Osteoblast (primary cell): ENCODE measurements around the gene SLC25A25. TPM values are rescaled to one million over a fixed set of nuclear protein-coding genes. Genes with fewer than 3 reads are reported as not detected.
A peak's percentile ranks its signal among the peaks of the same experiment; 100 is the strongest.

Experiments used
- DNase-seq: peaks from one replicate; pipeline ENCODE4 v3.0.0; 2011; ENCODE audit warnings: low spot score, mixed read lengths; ENCODE audit not compliant: insufficient read length; ENCODE audit errors: missing footprints
- H2AFZ ChIP-seq: 2 replicates; pipeline ENCODE4 v1.6.0; 2011; ENCODE audit warnings: mild to moderate bottlenecking, low read length
- H3K27ac ChIP-seq: 2 replicates; pipeline ENCODE4 v1.5.1; 2011; ENCODE audit warnings: mild to moderate bottlenecking, low read depth, low read length, moderate library complexity
- H3K27me3 ChIP-seq: 2 replicates; pipeline ENCODE4 v1.6.0; 2012; ENCODE audit warnings: mild to moderate bottlenecking, control low read depth, inconsistent platforms, low read length, moderate library complexity; ENCODE audit not compliant: insufficient read depth
- H3K36me3 ChIP-seq: 2 replicates; pipeline ENCODE4 v1.5.1; 2011; ENCODE audit warnings: mild to moderate bottlenecking, low read length, control low read depth, moderate library complexity; ENCODE audit not compliant: insufficient read depth
- H3K4me1 ChIP-seq: 2 replicates; pipeline ENCODE4 v1.5.1; 2011; ENCODE audit warnings: mild to moderate bottlenecking, low read length, control low read depth, moderate library complexity; ENCODE audit not compliant: insufficient read depth
- H3K4me2 ChIP-seq: 2 replicates; pipeline ENCODE4 v1.6.0; 2011; ENCODE audit warnings: mild to moderate bottlenecking, low read length; ENCODE audit not compliant: insufficient read depth
- H3K4me3 ChIP-seq: fragments of 200-600 bp; sonication (generic); 3 replicates; pipeline ENCODE4 v1.5.1; 2012; ENCODE audit warnings: mild to moderate bottlenecking, low read length, inconsistent platforms; ENCODE audit not compliant: insufficient read depth
- H3K79me2 ChIP-seq: 2 replicates; pipeline ENCODE4 v1.6.0; 2012; ENCODE audit warnings: mild to moderate bottlenecking, low read length, control low read depth, inconsistent platforms; ENCODE audit not compliant: insufficient read depth
- H3K9me3 ChIP-seq: 2 replicates; pipeline ENCODE4 v1.5.1; 2011; ENCODE audit warnings: low read depth, low read length, control low read depth
- H4K20me1 ChIP-seq: 2 replicates; pipeline ENCODE4 v1.6.0; 2012; ENCODE audit warnings: mild to moderate bottlenecking, low read length, control low read depth; ENCODE audit not compliant: insufficient read depth
- CTCF ChIP-seq: IDR thresholded peaks from 2 replicates; pipeline ENCODE4 v1.5.1; 2011; ENCODE audit warnings: mild to moderate bottlenecking, low read depth, low read length, moderate library complexity; ENCODE audit errors: extremely low read depth
- total RNA-seq: library from RNA; depleted of rRNA; stranded (reverse); fragments of >200 nt; gene quantifications from 2 replicates; pipeline ENCODE4 v1.2.3, GENCODE V29; 2012

SLC25A25 gene
- total RNA-seq, 1 donor: 13.4 TPM

- TF ChIP-seq CTCF: no peak
- Histone ChIP-seq H4K20me1 (peaks cover 14% of the 10 kb centered on the region), H2AFZ (no peak overlapping the region), H3K79me2 (peaks cover 19% of the 10 kb centered on the region), H3K4me1 (peaks cover 13% of the 10 kb centered on the region), H3K27me3 (no peaks in the 10 kb centered on the region), H3K4me3 (no peak overlapping the region), H3K27ac (no peak overlapping the region), H3K4me2 (no peak overlapping the region), H3K36me3 (peaks cover 13% of the 10 kb centered on the region), H3K9me3 (no peaks in the 10 kb centered on the region)
- peak; percentile 57 for DNase-seq
These were observed 54.1 kb downstream of the SLC25A25 start for GRCh38 chr9:128121924-128122808.

- Histone ChIP-seq H2AFZ (no peak overlapping the region), H3K36me3 (peaks cover 13% of the 10 kb centered on the region), H3K79me2 (peaks cover 25% of the 10 kb centered on the region), H3K4me2 (no peak overlapping the region), H4K20me1 (peaks cover 14% of the 10 kb centered on the region), H3K27me3 (no peaks in the 10 kb centered on the region), H3K4me3 (no peak overlapping the region), H3K9me3 (no peaks in the 10 kb centered on the region), H3K4me1 (peaks cover 13% of the 10 kb centered on the region), H3K27ac (no peak overlapping the region)
- DNase-seq: peak; percentile 21
- no peak for TF ChIP-seq CTCF
These were observed 54.8 kb downstream of the SLC25A25 start for GRCh38 chr9:128122809-128123175.

DNA sequence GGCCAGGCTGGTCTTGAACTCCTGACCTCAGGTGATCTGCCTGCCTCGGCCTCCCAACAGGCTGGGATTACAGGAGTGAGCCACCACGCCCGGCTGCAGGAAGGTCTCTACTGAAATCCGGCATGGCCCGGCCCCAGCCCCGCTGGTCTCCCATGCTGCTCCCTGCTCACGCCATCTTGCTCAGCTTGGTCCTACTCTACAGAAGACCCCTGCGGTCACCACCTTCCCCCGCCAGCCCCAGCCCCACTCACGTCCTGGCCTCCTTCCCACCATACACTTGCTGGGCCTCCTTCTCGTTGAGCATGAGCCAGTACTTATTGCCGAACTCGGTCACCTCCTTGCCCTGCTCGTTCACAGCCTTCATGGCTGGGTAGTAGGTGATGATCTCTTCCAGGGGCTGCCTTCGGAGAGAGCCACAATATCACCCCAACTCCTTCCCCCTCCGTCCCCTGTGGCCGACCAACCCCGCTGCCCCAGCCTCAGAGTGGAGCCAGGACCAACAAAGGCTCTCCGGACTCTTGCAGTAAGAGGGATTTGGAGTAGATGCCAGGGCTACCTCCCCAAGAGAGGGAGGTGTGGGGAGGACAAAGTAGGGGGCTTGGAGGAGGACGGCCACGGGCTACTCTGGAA is 55.5 kb downstream of the SLC25A25 start:
- no peaks in the 10 kb centered on the region for H3K27me3 ChIP-seq
- H3K4me1 ChIP-seq: peaks cover 14% of the 10 kb centered on the region
- peaks cover 13% of the 10 kb centered on the region for H3K36me3 ChIP-seq
- peaks cover 14% of the 10 kb centered on the region for H4K20me1 ChIP-seq
- DNase-seq: peak; percentile 51
- no peak overlapping the region for H3K27ac ChIP-seq
- no peak overlapping the region for H2AFZ ChIP-seq
- peaks cover 27% of the 10 kb centered on the region for H3K79me2 ChIP-seq
- no peak for TF ChIP-seq CTCF
- H3K4me2 ChIP-seq: no peak overlapping the region
- H3K9me3 ChIP-seq: no peaks in the 10 kb centered on the region
- H3K4me3 ChIP-seq: no peak overlapping the region

- DNase-seq: no peak
- H3K36me3 ChIP-seq: peaks cover 13% of the 10 kb centered on the region
- peaks cover 27% of the 10 kb centered on the region for H3K79me2 ChIP-seq
- H3K4me2 ChIP-seq: no peak overlapping the region
- H3K9me3 ChIP-seq: no peaks in the 10 kb centered on the region
- no peak overlapping the region for H3K4me3 ChIP-seq
- no peaks in the 10 kb centered on the region for H3K27me3 ChIP-seq
- H4K20me1 ChIP-seq: peaks cover 14% of the 10 kb centered on the region
- H3K27ac ChIP-seq: no peak overlapping the region
- no peak overlapping the region for H2AFZ ChIP-seq
- TF ChIP-seq CTCF: no peak
- H3K4me1 ChIP-seq: peaks cover 19% of the 10 kb centered on the region
These were observed 56.4 kb downstream of the SLC25A25 start for GRCh38 chr9:128124451-128124850.
